GM23338 (cell line): ENCODE results near the gene MGLL. TPM values are rescaled to one million over a fixed set of nuclear protein-coding genes. Genes with fewer than 3 reads are reported as not detected.

Experiments used
- ATAC-seq: fragments of 200-7000 bp; cut with Tn5 transposase; 3 replicates; pipeline ENCODE4 v1.9.1; 2020
- DNase-seq: peaks from one replicate; pipeline ENCODE4 v3.0.0-alpha.2; 2015; ENCODE audit warnings: low spot score
- H2AFZ ChIP-seq: fragments of 200-600 bp; sonication (generic); 2 replicates; pipeline ENCODE4 v1.8.0; 2016; ENCODE audit warnings: antibody characterized with exemption, mild to moderate bottlenecking, moderate library complexity
- H3F3A ChIP-seq: fragments of 200-600 bp; sonication (generic); replicated peaks from 2 replicates; pipeline ENCODE4 v1.8.0; 2017; ENCODE audit warnings: antibody characterized with exemption, mixed run types, low read depth
- H3K27ac ChIP-seq: fragments of 200-600 bp; sonication (generic); 2 replicates; pipeline ENCODE4 v1.6.1; 2016; ENCODE audit warnings: low read depth
- H3K27me3 ChIP-seq: fragments of 200-600 bp; sonication (generic); 2 replicates; pipeline ENCODE4 v1.8.0; 2016; ENCODE audit warnings: mild to moderate bottlenecking, mixed run types, moderate library complexity; ENCODE audit not compliant: insufficient read depth
- H3K36me3 ChIP-seq: fragments of 200-600 bp; sonication (generic); 2 replicates; pipeline ENCODE4 v1.8.0; 2016; ENCODE audit warnings: mild to moderate bottlenecking; ENCODE audit not compliant: insufficient read depth
- H3K4me1 ChIP-seq: fragments of 200-600 bp; sonication (generic); 2 replicates; pipeline ENCODE4 v1.8.0; 2016; ENCODE audit warnings: mild to moderate bottlenecking, moderate library complexity; ENCODE audit not compliant: insufficient read depth
- H3K4me2 ChIP-seq: fragments of 200-600 bp; sonication (generic); 2 replicates; pipeline ENCODE4 v1.7.1; 2017; ENCODE audit warnings: mixed run types
- H3K4me3 ChIP-seq: fragments of 200-600 bp; sonication (generic); 2 replicates; pipeline ENCODE4 v1.6.1; 2016; ENCODE audit warnings: mixed run types
- H3K79me2 ChIP-seq: fragments of 200-600 bp; sonication (generic); replicated peaks from 2 replicates; pipeline ENCODE4 v1.8.0; 2017; ENCODE audit warnings: mild to moderate bottlenecking; ENCODE audit not compliant: insufficient read depth
- H3K9me2 ChIP-seq: fragments of 200-600 bp; sonication (generic); 2 replicates; pipeline ENCODE4 v1.8.0; 2017; ENCODE audit not compliant: insufficient read depth
- H4K20me1 ChIP-seq: fragments of 200-600 bp; sonication (generic); replicated peaks from 2 replicates; pipeline ENCODE4 v1.8.0; 2017; ENCODE audit warnings: mild to moderate bottlenecking; ENCODE audit not compliant: insufficient read depth
- H3K27ac Mint-ChIP-seq: 2 replicates; pipeline ENCODE4 v1.8.0; 2020; ENCODE audit warnings: inconsistent platforms, mild to moderate bottlenecking, moderate library complexity, mixed read lengths
- H3K27me3 Mint-ChIP-seq: 3 replicates; pipeline ENCODE4 v1.8.0; 2022; ENCODE audit warnings: low read depth, mild to moderate bottlenecking, moderate library complexity, mixed read lengths, inconsistent platforms; ENCODE audit not compliant: insufficient read depth, poor library complexity
- H3K36me3 Mint-ChIP-seq: 3 replicates; pipeline ENCODE4 v1.8.0; 2021; ENCODE audit warnings: low read depth, mild to moderate bottlenecking, inconsistent platforms, moderate library complexity, mixed read lengths
- H3K4me1 Mint-ChIP-seq: 3 replicates; pipeline ENCODE4 v1.8.0; 2020; ENCODE audit warnings: mild to moderate bottlenecking, inconsistent platforms, mixed read lengths
- H3K4me3 Mint-ChIP-seq: 3 replicates; pipeline ENCODE4 v1.8.0; 2021; ENCODE audit warnings: moderate library complexity, mild to moderate bottlenecking, inconsistent platforms, mixed read lengths
- H3K9me3 Mint-ChIP-seq: 3 replicates; pipeline ENCODE4 v1.8.0; 2020; ENCODE audit warnings: moderate library complexity, mild to moderate bottlenecking, inconsistent platforms, mixed read lengths
- CREB1 ChIP-seq: fragments of 250-450 bp; sonication (Bioruptor Pico); IDR thresholded peaks from 2 replicates; pipeline ENCODE4 v1.5.0; 2020; ENCODE audit warnings: low read depth, mild to moderate bottlenecking, moderate library complexity
- EZH2 ChIP-seq: fragments of 200-600 bp; sonication (generic); IDR thresholded peaks from one replicate; pipeline ENCODE4 v1.8.0; 2017; ENCODE audit warnings: antibody characterized with exemption, mild to moderate bottlenecking, low read depth; ENCODE audit not compliant: unreplicated experiment
- EZH2phosphoT487 ChIP-seq: fragments of 200-600 bp; sonication (generic); IDR thresholded peaks from one replicate; pipeline ENCODE4 v1.8.1; 2018; ENCODE audit warnings: antibody characterized with exemption; ENCODE audit not compliant: unreplicated experiment
- JUNB ChIP-seq: IDR thresholded peaks from one replicate; pipeline ENCODE4 v1.6.1; 2016; ENCODE audit warnings: antibody characterized with exemption; ENCODE audit not compliant: unreplicated experiment
- NANOG ChIP-seq: IDR thresholded peaks from 2 replicates; pipeline ENCODE4 v1.6.1; 2016; ENCODE audit warnings: antibody characterized with exemption, borderline replicate concordance
- POLR2AphosphoS5 ChIP-seq: IDR thresholded peaks from 2 replicates; pipeline ENCODE4 v1.6.1; 2016; ENCODE audit warnings: antibody characterized with exemption, low read depth
- STAT1 ChIP-seq: IDR thresholded peaks from one replicate; pipeline ENCODE4 v1.6.1; 2016; ENCODE audit warnings: antibody characterized with exemption; ENCODE audit not compliant: unreplicated experiment
- ZNF114 ChIP-seq: fragments of 250-450 bp; sonication (Bioruptor Pico); IDR thresholded peaks from 2 replicates; pipeline ENCODE4 v1.5.0; 2020; ENCODE audit warnings: mild to moderate bottlenecking, moderate library complexity
- ZNF331 ChIP-seq: fragments of 250-450 bp; sonication (Bioruptor Pico); IDR thresholded peaks from 2 replicates; pipeline ENCODE4 v1.5.0; 2020; ENCODE audit warnings: low read depth, mild to moderate bottlenecking, moderate library complexity
- polyA plus RNA-seq: library from polyadenylated mRNA; unstranded; fragments of >200 nt; fragmentation: Nextera tagmentation; extraction: Ambion mirVana; gene quantifications from 2 replicates; pipeline ENCODE4 v1.2.1, GENCODE V29; 2016
- total RNA-seq: library from RNA; depleted of rRNA; stranded (reverse); fragments of >200 nt; shearing (Covaris generic); gene quantifications from 2 replicates; pipeline ENCODE4 v1.2.3, GENCODE V29; 2014
- TF ChIP-seq, protein P1 (sequence below): fragments of 250-450 bp; sonication (Bioruptor Pico); IDR thresholded peaks from 2 replicates; pipeline ENCODE4 v1.5.0; 2020; ENCODE audit warnings: mild to moderate bottlenecking, moderate library complexity
- TF ChIP-seq, protein P2 (sequence below): IDR thresholded peaks from 2 replicates; pipeline ENCODE4 v1.6.1; 2016; ENCODE audit warnings: antibody characterized with exemption
- TF ChIP-seq, protein P3 (sequence below): IDR thresholded peaks from one replicate; pipeline ENCODE4 v1.6.1; 2018; ENCODE audit warnings: antibody characterized with exemption; ENCODE audit not compliant: unreplicated experiment
- TF ChIP-seq, protein P4 (sequence below), 2 experiments: fragments of 200-600 bp in 1 of 2; sonication (generic) in 1 of 2; conservative IDR thresholded peaks; 2 replicates each; pipeline versions ENCODE4 v1.5.1 to v1.6.1; 2016 to 2017; ENCODE audit warnings: antibody characterized with exemption in 2 of 2, low read depth in 2 of 2, mild to moderate bottlenecking in 2 of 2, moderate library complexity in 1 of 2

MGLL gene
- total and polyA plus RNA-seq, 2 experiments from 2014 or later: 0.71 to 0.83 TPM

DNA sequence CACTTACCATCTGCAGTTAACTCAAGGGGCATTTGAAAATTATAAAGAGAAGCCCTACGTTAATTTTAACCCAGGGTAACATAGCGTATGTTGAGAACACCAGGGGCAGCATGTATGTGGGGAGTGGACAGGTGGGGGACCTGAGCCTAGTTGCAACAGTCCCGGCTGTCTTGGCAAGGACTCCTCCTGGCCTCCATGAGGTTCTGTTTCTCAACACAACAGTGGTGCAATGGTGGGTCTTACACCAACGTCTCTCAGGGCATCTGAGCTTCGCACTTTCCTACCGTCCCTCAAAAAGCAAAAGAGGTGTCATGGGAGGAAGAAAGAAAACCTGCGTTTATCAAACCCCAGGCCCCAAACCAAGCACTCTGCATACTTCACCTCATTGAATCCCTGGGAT, 50.6 kb downstream of the MGLL start:
- Mint-ChIP-seq H3K4me3 (no peak overlapping the region), H3K4me1 (peaks cover 3% of the 10 kb centered on the region), H3K27me3 (peaks cover 4% of the 10 kb centered on the region), H3K36me3 (no peaks in the 10 kb centered on the region; the same call in 2 of the 3 replicates), H3K9me3 (peaks cover 9% of the 10 kb centered on the region; the same call in 1 of the 3 replicates), H3K27ac (no peak overlapping the region)
- Histone ChIP-seq H3K4me1 (no peaks in the 10 kb centered on the region), H3K4me2 (no peak overlapping the region), H2AFZ (no peak overlapping the region), H3F3A (no peaks in the 10 kb centered on the region), H3K27ac (no peak overlapping the region), H3K36me3 (no peaks in the 10 kb centered on the region), H3K27me3 (no peaks in the 10 kb centered on the region), H3K9me2 (no peaks in the 10 kb centered on the region), H3K79me2 (no peaks in the 10 kb centered on the region), H4K20me1 (no peaks in the 10 kb centered on the region), H3K4me3 (no peak overlapping the region)
- no peak for TF ChIP-seq EZH2
- no peak for TF ChIP-seq ZNF331 (CRISPR knock-in tag)
- TF ChIP-seq, protein P1, sequence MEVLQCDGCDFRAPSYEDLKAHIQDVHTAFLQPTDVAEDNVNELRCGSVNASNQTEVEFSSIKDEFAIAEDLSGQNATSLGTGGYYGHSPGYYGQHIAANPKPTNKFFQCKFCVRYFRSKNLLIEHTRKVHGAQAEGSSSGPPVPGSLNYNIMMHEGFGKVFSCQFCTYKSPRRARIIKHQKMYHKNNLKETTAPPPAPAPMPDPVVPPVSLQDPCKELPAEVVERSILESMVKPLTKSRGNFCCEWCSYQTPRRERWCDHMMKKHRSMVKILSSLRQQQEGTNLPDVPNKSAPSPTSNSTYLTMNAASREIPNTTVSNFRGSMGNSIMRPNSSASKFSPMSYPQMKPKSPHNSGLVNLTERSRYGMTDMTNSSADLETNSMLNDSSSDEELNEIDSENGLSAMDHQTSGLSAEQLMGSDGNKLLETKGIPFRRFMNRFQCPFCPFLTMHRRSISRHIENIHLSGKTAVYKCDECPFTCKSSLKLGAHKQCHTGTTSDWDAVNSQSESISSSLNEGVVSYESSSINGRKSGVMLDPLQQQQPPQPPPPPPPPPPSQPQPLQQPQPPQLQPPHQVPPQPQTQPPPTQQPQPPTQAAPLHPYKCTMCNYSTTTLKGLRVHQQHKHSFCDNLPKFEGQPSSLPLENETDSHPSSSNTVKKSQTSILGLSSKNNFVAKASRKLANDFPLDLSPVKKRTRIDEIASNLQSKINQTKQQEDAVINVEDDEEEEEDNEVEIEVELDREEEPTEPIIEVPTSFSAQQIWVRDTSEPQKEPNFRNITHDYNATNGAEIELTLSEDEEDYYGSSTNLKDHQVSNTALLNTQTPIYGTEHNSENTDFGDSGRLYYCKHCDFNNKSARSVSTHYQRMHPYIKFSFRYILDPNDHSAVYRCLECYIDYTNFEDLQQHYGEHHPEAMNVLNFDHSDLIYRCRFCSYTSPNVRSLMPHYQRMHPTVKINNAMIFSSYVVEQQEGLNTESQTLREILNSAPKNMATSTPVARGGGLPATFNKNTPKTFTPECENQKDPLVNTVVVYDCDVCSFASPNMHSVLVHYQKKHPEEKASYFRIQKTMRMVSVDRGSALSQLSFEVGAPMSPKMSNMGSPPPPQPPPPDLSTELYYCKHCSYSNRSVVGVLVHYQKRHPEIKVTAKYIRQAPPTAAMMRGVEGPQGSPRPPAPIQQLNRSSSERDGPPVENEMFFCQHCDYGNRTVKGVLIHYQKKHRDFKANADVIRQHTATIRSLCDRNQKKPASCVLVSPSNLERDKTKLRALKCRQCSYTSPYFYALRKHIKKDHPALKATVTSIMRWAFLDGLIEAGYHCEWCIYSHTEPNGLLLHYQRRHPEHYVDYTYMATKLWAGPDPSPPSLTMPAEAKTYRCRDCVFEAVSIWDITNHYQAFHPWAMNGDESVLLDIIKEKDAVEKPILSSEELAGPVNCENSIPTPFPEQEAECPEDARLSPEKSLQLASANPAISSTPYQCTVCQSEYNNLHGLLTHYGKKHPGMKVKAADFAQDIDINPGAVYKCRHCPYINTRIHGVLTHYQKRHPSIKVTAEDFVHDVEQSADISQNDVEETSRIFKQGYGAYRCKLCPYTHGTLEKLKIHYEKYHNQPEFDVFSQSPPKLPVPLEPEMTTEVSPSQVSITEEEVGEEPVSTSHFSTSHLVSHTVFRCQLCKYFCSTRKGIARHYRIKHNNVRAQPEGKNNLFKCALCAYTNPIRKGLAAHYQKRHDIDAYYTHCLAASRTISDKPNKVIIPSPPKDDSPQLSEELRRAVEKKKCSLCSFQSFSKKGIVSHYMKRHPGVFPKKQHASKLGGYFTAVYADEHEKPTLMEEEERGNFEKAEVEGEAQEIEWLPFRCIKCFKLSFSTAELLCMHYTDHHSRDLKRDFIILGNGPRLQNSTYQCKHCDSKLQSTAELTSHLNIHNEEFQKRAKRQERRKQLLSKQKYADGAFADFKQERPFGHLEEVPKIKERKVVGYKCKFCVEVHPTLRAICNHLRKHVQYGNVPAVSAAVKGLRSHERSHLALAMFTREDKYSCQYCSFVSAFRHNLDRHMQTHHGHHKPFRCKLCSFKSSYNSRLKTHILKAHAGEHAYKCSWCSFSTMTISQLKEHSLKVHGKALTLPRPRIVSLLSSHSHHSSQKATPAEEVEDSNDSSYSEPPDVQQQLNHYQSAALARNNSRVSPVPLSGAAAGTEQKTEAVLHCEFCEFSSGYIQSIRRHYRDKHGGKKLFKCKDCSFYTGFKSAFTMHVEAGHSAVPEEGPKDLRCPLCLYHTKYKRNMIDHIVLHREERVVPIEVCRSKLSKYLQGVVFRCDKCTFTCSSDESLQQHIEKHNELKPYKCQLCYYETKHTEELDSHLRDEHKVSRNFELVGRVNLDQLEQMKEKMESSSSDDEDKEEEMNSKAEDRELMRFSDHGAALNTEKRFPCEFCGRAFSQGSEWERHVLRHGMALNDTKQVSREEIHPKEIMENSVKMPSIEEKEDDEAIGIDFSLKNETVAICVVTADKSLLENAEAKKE (CRISPR knock-in tag): no peak
- TF ChIP-seq NANOG: no peak
- no peak for TF ChIP-seq ZNF114 (CRISPR knock-in tag)
- TF ChIP-seq EZH2phosphoT487: no peak
- TF ChIP-seq, protein P2, sequence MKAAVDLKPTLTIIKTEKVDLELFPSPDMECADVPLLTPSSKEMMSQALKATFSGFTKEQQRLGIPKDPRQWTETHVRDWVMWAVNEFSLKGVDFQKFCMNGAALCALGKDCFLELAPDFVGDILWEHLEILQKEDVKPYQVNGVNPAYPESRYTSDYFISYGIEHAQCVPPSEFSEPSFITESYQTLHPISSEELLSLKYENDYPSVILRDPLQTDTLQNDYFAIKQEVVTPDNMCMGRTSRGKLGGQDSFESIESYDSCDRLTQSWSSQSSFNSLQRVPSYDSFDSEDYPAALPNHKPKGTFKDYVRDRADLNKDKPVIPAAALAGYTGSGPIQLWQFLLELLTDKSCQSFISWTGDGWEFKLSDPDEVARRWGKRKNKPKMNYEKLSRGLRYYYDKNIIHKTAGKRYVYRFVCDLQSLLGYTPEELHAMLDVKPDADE: no peak
- TF ChIP-seq, protein P3, sequence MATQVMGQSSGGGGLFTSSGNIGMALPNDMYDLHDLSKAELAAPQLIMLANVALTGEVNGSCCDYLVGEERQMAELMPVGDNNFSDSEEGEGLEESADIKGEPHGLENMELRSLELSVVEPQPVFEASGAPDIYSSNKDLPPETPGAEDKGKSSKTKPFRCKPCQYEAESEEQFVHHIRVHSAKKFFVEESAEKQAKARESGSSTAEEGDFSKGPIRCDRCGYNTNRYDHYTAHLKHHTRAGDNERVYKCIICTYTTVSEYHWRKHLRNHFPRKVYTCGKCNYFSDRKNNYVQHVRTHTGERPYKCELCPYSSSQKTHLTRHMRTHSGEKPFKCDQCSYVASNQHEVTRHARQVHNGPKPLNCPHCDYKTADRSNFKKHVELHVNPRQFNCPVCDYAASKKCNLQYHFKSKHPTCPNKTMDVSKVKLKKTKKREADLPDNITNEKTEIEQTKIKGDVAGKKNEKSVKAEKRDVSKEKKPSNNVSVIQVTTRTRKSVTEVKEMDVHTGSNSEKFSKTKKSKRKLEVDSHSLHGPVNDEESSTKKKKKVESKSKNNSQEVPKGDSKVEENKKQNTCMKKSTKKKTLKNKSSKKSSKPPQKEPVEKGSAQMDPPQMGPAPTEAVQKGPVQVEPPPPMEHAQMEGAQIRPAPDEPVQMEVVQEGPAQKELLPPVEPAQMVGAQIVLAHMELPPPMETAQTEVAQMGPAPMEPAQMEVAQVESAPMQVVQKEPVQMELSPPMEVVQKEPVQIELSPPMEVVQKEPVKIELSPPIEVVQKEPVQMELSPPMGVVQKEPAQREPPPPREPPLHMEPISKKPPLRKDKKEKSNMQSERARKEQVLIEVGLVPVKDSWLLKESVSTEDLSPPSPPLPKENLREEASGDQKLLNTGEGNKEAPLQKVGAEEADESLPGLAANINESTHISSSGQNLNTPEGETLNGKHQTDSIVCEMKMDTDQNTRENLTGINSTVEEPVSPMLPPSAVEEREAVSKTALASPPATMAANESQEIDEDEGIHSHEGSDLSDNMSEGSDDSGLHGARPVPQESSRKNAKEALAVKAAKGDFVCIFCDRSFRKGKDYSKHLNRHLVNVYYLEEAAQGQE: no peak
- TF ChIP-seq, protein P4, sequence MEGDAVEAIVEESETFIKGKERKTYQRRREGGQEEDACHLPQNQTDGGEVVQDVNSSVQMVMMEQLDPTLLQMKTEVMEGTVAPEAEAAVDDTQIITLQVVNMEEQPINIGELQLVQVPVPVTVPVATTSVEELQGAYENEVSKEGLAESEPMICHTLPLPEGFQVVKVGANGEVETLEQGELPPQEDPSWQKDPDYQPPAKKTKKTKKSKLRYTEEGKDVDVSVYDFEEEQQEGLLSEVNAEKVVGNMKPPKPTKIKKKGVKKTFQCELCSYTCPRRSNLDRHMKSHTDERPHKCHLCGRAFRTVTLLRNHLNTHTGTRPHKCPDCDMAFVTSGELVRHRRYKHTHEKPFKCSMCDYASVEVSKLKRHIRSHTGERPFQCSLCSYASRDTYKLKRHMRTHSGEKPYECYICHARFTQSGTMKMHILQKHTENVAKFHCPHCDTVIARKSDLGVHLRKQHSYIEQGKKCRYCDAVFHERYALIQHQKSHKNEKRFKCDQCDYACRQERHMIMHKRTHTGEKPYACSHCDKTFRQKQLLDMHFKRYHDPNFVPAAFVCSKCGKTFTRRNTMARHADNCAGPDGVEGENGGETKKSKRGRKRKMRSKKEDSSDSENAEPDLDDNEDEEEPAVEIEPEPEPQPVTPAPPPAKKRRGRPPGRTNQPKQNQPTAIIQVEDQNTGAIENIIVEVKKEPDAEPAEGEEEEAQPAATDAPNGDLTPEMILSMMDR (conservative IDR thresholded peaks at IDR 0.05; ENCODE audit: low read depth in 2 of 2): no peak
- TF ChIP-seq STAT1: no peak
- TF ChIP-seq CREB1: no peak
- no peak for TF ChIP-seq POLR2AphosphoS5
- TF ChIP-seq JUNB: no peak
- DNase-seq: no peak
- no peak for ATAC-seq
